Kidney (tissue), 14 donors: Measurements from ENCODE around the gene WIPF1. TPM values are rescaled to one million over a fixed set of nuclear protein-coding genes. Genes with fewer than 3 reads are reported as not detected.

ENCODE experiments used
- DNase-seq, 5 donors: peaks; one replicate each; pipeline ENCODE4 v3.0.0-alpha.2; 2013 to 2020
- FAIRE-seq: peaks from 2 replicates; lab custom pipeline; 2012; peaks lifted over from hg19 to GRCh38; lab: Jason Lieb, UNC
- H3K27ac ChIP-seq, 2 donors: one replicate each; pipeline ENCODE4 v1.7.0; 2013; ENCODE audit warnings: low read depth in 2 of 2, low read length in 2 of 2, inconsistent platforms in 1 of 2
- H3K27me3 ChIP-seq: one replicate; pipeline ENCODE4 v1.7.1; 2013; ENCODE audit warnings: low read length, inconsistent platforms; ENCODE audit not compliant: control insufficient read depth, insufficient read depth
- H3K36me3 ChIP-seq, 3 donors: one replicate each; pipeline versions ENCODE4 v1.7.0 to v1.7.1; 2013; ENCODE audit warnings: low read length in 3 of 3, control low read depth in 1 of 3, inconsistent platforms in 1 of 3; ENCODE audit not compliant: insufficient read depth in 3 of 3, control insufficient read depth in 2 of 3
- H3K4me1 ChIP-seq, 3 donors: one replicate each; pipeline versions ENCODE4 v1.7.0 to v1.7.1; 2013; ENCODE audit warnings: low read length in 3 of 3, inconsistent platforms in 1 of 3, low read depth in 1 of 3; ENCODE audit not compliant: control insufficient read depth in 2 of 3, insufficient read depth in 2 of 3
- H3K4me3 ChIP-seq, 3 donors: one replicate each; pipeline versions ENCODE4 v1.7.0 to v1.8.1; 2013; ENCODE audit warnings: low read length in 3 of 3, control low read depth in 1 of 3, inconsistent platforms in 1 of 3
- H3K9ac ChIP-seq, 3 donors: one replicate each; pipeline versions ENCODE4 v1.7.0 to v1.7.1; 2013; ENCODE audit warnings: low read length in 3 of 3, control low read depth in 1 of 3, inconsistent platforms in 1 of 3
- H3K9me3 ChIP-seq, 3 donors: one replicate each; pipeline versions ENCODE4 v1.7.0 to v1.7.1; 2013; ENCODE audit warnings: low read length in 3 of 3, control low read depth in 1 of 3, inconsistent platforms in 1 of 3; ENCODE audit not compliant: control insufficient read depth in 2 of 3, insufficient read depth in 1 of 3
- CTCF ChIP-seq: IDR thresholded peaks from 3 replicates; pipeline ENCODE4 v1.5.1; 2012; ENCODE audit warnings: mild to moderate bottlenecking, moderate library complexity, borderline replicate concordance; ENCODE audit not compliant: insufficient read depth; ENCODE audit errors: extremely low read depth
- intact Hi-C: fragments of 100-400 bp; cut with DNase I; formaldehyde crosslinking; loops from one replicate; pipeline ENCODE4 v1.11.1; 2022
- polyA plus RNA-seq: library from polyadenylated mRNA; stranded (reverse); fragments of 350-450 nt; fragmentation: Illumina TruSeq; extraction: RNeasy Lipid Tissue Mini Kit (QIAGEN cat#74804); gene quantifications from one replicate; pipeline ENCODE4 v1.2.3, GENCODE V29; 2014; ENCODE audit warnings: low read depth, low replicate concordance; ENCODE audit not compliant: insufficient read depth
- total RNA-seq: library from RNA; stranded (reverse); fragmentation: NEBNext Ultra II Directional; extraction: Animal tissue kit (Norgen Biotek cat#: 25700); gene quantifications from one replicate; pipeline ENCODE4 v1.2.1, GENCODE V29; 2021
- donor health status: control.
- donor health status: control.
- donor health status: control.
- donor health status: control.
- donor health status: control.
- donor health status: DM: yes; HTN: yes; CAD: no.
- donor health status: Normal renal cell carcinoma (clear cell type).

The WIPF1 gene
- total and polyA plus RNA-seq, 2 donors from 2014 or later: 11.7 to 55.0 TPM

GRCh38 chr2:174535757-174536703 is 61.6 kb downstream of the WIPF1 start:
- H3K36me3 ChIP-seq: no peaks in the 10 kb centered on the region
- intact Hi-C loops: no loop called here
- H3K9ac ChIP-seq: no peak overlapping the region
- H3K9me3 ChIP-seq: no peaks in the 10 kb centered on the region
- H3K4me3 ChIP-seq: no peak overlapping the region
- no peak for TF ChIP-seq CTCF
- no peaks in the 10 kb centered on the region for H3K27me3 ChIP-seq
- H3K4me1 ChIP-seq: no peaks in the 10 kb centered on the region
- FAIRE-seq (no peak), DNase-seq (no peak)
- no peak overlapping the region for H3K27ac ChIP-seq

DNA sequence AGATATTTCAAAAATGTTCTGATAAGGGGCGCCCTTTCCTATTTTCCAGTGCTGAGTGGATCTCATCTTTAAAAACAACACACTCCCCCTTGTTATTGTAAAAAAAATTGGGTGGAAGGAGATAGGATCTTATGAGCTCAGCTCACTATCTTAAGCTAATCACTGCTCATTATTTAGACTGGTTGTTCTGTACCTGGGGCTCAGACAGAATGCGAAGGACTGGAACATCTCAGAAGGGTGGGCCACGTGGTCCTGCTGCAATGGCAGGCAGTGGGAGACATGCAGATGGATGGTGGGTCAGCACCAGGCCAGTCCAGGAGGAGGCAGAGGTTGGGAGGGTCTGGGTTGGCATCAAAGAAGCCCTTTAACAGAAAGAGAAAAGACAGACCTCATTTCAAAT is 62.5 kb downstream of the WIPF1 start:
- Histone ChIP-seq H3K36me3 (no peaks in the 10 kb centered on the region), H3K27me3 (no peaks in the 10 kb centered on the region), H3K4me3 (no peak overlapping the region), H3K9me3 (no peaks in the 10 kb centered on the region), H3K27ac (no peak overlapping the region), H3K4me1 (no peaks in the 10 kb centered on the region), H3K9ac (no peak overlapping the region)
- DNase-seq (no peak), FAIRE-seq (no peak)
- TF ChIP-seq CTCF: no peak
- intact Hi-C loops: no loop called here

DNA sequence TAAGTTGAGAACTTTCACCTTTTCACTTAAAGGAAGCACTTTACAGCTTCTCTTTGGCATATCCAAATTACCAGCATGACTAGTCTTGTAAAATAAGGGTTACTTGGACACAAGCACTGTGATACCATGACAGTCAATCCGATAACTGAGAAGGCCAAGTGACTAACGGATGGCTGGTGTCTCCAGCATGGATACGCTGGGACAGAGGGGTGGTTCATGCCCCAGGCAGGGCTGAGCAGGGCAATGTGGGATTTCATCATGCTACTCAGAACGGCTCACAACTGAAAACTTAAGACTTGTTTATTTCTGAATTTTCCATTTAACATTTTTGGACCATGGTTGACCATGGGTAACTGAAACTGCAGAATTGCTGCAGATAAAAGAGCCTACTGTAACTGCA is 67.7 kb downstream of the WIPF1 start:
- no peak for DNase-seq
- Histone ChIP-seq H3K4me1 (no peaks in the 10 kb centered on the region), H3K9ac (no peak overlapping the region), H3K36me3 (no peaks in the 10 kb centered on the region), H3K27ac (no peak overlapping the region), H3K9me3 (no peaks in the 10 kb centered on the region), H3K4me3 (no peak overlapping the region), H3K27me3 (no peaks in the 10 kb centered on the region)
- no peak for FAIRE-seq
- intact Hi-C loops: no loop called here
- no peak for TF ChIP-seq CTCF
